ENCODE measurements around the gene SMAD7.

SMAD7 gene

GRCh38 chr18:48932822-48933510 is 17.8 kb downstream of the SMAD7 start:
- in situ Hi-C loops (cut with MboI; ENCODE audit: low sequenced_read_pairs): no loop called here

- in situ Hi-C loops (cut with MboI; ENCODE audit: low sequenced_read_pairs): no loop called here
Measured at GRCh38 chr18:48932462-48932818, 18.3 kb downstream of the SMAD7 start.

DNA sequence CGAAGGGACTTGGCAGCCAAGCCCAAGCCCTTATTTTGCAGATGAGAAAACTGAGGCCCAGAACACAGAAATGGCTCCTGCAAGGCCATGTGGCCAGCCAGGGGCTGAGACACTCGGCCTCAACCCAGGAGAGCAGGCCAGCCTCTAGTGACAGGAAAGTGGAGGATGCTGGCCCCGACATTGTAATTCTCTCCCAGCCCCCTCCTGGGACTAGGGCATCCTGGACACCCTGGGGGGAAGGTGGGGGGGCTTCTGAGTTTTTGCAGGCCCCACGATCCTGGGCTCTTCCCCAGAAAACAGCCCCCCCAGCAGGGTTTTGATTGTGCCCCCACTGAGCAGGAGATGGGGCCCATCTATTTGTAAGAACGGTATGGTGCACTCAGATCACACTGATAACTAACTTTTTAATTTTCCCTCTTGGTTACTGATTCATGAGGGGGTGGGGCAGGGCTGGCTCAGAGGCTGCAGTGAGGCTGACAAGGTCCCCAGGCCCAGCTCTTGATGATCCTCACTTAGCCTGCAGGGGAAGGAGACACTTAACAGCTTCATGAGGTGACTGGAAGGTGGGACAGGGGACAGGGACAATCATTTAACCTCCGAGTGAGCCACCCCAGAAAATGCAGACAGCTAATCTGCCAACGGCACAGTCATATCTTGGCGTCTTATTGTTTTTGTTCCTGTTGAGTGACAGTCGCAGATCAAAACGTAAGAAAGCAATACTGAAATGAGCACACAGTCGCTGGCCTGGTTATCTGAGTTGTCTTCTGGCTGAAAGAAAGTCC is 18.9 kb downstream of the SMAD7 start:
- in situ Hi-C loops (cut with MboI; ENCODE audit: low sequenced_read_pairs): no loop called here

DNA sequence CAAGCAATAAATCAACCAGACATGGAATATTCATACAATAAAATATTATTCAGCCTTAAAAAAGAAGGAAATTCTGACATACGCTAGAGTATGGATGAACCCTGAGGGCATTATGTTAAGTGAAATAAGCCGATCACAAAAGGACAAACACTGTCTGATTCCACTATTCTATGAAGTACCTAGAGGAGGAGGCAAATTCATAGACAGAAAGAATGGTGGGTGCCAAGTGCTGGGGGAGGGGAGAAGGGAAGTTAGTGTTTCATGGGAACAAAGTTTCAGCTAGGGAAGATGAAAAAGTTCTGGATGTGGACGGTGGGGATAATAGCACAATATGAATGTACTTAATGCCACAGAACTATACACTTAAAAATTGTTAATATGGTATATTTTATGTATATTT is 19.8 kb downstream of the SMAD7 start:
- in situ Hi-C loops (cut with MboI; ENCODE audit: low sequenced_read_pairs): no loop called here

DNA sequence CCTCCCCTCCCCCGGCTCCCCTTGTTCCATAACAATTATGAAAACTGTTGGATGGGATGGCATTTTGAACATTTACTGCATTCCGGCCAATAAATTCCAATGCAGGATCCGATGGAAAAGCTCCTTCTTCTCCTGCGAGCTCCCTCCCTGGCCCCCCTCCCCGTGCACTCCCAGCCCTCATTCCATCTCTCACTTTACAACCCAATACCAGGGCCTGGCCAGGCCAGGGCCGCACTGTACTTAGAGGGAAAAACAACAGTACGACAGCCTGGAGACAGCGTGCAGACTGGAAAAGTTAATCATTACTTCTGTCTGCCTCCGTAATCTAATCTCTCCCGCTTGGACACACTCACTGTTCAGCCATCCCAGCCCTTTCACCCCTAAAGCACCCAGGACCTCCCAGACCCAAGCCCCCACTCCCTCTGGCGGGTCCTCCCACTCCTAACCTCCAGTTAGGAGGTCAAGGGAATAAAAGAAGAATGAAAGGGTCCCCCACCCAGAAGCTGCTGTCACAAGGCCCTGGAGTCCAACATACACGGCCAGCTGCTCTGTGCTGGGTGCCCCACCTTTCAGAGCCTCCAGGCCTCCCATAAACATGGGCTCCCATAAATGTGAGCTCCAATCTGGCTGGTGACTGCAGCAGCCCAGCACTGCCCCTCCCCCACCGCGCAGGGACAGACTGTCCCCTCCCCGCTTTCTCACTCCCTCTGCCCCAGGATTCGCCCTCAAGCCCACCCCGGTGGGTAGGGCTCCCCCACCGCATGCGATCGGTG is 20.6 kb downstream of the SMAD7 start:
- in situ Hi-C loops (cut with MboI; ENCODE audit: low sequenced_read_pairs): no loop called here

GRCh38 chr18:48929212-48929612 is 21.6 kb downstream of the SMAD7 start:
- in situ Hi-C loops (cut with MboI; ENCODE audit: low sequenced_read_pairs): no loop called here

DNA sequence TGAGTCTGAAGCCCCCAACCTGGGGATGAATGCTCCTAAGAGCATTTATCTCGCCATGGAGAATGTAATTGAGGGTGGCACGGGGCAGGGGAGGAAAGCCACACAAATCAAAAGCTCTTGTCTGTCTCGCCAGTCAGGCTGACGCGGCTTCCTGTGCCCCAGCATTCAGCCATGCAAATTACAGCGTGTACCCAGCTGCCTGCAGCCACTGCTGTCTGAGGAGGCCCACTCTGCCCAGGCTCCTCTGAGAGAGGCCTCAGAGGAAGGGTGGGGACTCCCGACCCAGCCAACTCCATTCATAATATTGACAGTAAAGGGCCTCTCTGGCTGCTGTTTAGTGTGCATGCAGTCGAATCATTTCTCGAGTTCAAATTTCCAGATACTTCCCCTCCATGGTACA is 22.0 kb downstream of the SMAD7 start:
- in situ Hi-C loops (cut with MboI; ENCODE audit: low sequenced_read_pairs): no loop called here

- in situ Hi-C loops (cut with MboI; ENCODE audit: low sequenced_read_pairs): no loop called here
Measured at GRCh38 chr18:48927286-48928080, 23.3 kb downstream of the SMAD7 start.

DNA sequence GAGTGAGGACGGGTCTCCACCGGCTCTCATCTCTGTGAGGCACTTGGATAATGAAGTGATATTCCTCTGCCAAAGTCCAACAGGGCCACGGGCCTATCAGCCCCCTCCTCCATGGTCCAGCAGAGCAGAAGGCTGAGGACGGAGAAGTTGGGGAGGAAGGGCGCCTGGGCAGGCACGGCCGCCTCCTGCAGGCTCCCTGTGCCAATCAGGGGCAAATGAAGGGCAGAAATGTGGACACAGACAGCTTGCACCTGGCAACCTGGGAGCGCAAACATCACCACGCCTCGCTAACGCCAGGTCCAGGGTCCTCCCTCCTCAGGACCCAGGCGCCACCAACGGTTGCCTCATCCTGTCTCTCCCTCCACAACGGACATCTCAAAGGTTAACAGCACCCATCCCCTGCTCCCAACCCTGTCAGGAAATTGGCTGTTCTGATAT is 24.3 kb downstream of the SMAD7 start:
- in situ Hi-C loops (cut with MboI; ENCODE audit: low sequenced_read_pairs): no loop called here

GRCh38 chr18:48925491-48925780 is 25.3 kb downstream of the SMAD7 start:
- in situ Hi-C loops (cut with MboI; ENCODE audit: low sequenced_read_pairs): no loop called here

GRCh38 chr18:48924630-48925490 is 25.9 kb downstream of the SMAD7 start:
- in situ Hi-C loops (cut with MboI; ENCODE audit: low sequenced_read_pairs): no loop called here

- in situ Hi-C loops (cut with MboI; ENCODE audit: low sequenced_read_pairs): no loop called here
Measured at GRCh38 chr18:48923746-48924629, 26.8 kb downstream of the SMAD7 start.

DNA sequence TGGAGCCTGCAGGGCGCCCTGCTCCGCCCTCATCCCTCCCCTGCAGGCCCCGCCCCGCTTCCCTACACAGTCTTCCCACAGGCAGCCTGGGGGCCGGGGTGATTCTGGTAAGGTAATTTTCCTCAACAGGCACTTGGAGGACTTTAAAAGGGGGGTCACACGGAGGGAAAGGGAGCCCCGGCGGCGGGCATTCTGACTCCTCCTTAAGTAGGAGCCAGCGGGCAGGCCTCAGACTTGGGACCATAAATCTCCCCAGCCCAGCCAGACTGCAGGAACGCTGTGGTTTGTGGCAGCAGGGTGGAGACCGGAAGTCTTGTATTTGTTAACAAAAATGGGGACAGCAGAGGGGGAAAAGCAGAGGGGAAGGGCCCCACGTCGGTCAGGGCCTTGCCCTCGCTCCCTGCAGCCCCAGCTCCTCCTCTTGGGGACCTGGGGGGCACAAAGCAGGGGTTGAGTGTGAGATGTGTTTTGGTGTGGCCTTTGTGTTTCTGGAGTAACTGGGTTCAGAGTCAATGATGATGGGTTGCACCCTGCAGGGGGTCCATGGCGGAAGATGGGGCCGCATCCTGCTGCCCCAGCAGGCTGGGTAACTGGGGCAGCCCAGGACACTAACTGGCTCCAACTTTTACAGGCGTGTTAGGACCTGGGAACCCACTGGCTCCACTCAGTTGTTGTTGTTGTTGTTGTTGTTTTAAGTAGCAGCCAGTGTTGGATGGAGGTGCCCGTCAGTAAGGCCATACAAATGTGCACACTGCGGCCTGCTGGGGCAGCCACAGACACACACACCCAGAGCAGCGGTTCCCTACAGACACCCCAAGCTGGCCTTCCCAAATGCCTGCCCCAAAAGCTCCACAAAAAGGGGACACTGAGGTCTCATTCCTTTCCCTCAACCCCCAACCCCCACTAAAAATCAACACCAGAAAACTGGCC is 27.7 kb downstream of the SMAD7 start:
- in situ Hi-C loops (cut with MboI; ENCODE audit: low sequenced_read_pairs): no loop called here

GRCh38 chr18:48922226-48922800 is 28.5 kb downstream of the SMAD7 start:
- in situ Hi-C loops (cut with MboI; ENCODE audit: low sequenced_read_pairs): no loop called here

DNA sequence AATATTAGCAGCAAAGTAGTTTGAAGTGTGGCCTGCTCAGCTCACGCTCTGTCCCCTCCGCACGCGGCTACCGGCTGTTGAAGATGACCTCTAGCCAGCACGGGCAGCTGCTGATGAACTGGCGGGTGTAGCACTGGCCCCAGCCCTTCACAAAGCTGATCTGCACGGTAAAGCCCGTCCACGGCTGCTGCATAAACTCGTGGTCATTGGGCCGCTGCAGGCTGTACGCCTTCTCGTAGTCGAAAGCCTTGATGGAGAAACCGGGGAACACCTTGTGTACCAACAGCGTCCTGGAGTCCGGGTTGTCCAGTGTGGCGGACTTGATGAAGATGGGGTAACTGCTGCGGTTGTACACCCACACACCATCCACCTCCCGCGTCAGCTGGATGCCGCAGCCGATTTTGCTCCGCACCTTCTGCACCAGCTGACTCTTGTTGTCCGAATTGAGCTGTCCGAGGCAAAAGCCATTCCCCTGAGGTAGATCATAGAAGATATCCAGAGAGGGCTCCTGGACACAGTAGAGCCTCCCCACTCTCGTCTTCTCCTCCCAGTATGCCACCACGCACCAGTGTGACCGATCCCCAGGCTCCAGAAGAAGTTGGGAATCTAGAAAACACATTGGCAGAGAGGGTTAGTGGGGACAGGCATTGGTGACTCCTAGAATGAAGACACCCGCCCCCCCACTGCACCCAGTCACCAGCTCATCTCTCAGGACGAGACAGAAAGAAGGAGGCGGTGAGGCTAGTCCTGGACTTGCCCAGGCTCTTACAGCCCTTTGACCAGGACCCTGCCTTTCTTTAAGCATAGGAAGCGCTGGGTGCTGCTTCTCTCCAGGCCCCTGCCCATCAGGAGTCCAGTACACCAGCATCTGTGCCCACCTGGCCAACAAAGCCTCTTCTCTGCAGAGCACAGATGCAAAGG is 29.2 kb downstream of the SMAD7 start:
- in situ Hi-C loops (cut with MboI; ENCODE audit: low sequenced_read_pairs): no loop called here

- in situ Hi-C loops (cut with MboI; ENCODE audit: low sequenced_read_pairs): no loop called here
Measured at GRCh38 chr18:48920408-48921038, 30.2 kb downstream of the SMAD7 start.
